MCF 10A (cell line): ENCODE data around the gene SPECC1L. TPM values are rescaled to one million over a fixed set of nuclear protein-coding genes. Genes with fewer than 3 reads are reported as not detected.

Experiments
- BruUV-seq: library from RNA; stranded (reverse); fragments of 400-500 nt; replicated peaks from 2 replicates; lab custom pipeline; 2021; lab: Mats Ljungman, UMichigan
- CTCF ChIA-PET: fragments of 300-600 bp; sonication (Branson Sonifier 250); formaldehyde crosslinking; extraction: SDS; loops from one replicate; lab custom pipeline; 2021; ENCODE audit warnings: antibody characterized with exemption, inconsistent platforms; lab: Yijun Ruan, JAX
- POLR2A ChIA-PET: fragments of 300-600, 350-650 bp; sonication (Branson Sonifier 250); formaldehyde crosslinking; extraction: SDS; loops from one replicate; lab custom pipeline; 2020; ENCODE audit warnings: antibody characterized with exemption, inconsistent platforms; lab: Yijun Ruan, JAX
- DNase-seq: peaks from one replicate; pipeline ENCODE4 v3.0.0-alpha.2; 2018; ENCODE audit not compliant: unreplicated experiment
- H3K27ac Mint-ChIP-seq: one replicate; pipeline ENCODE4 v1.8.0; 2022; ENCODE audit warnings: mild to moderate bottlenecking, low read depth, mixed read lengths; ENCODE audit not compliant: unreplicated experiment
- H3K27me3 Mint-ChIP-seq: one replicate; pipeline ENCODE4 v1.8.0; 2022; ENCODE audit warnings: mixed read lengths; ENCODE audit not compliant: insufficient read depth, unreplicated experiment
- H3K36me3 Mint-ChIP-seq: one replicate; pipeline ENCODE4 v1.8.0; 2022; ENCODE audit warnings: mild to moderate bottlenecking, moderate library complexity, mixed read lengths; ENCODE audit not compliant: insufficient read depth, unreplicated experiment
- H3K4me1 Mint-ChIP-seq: one replicate; pipeline ENCODE4 v1.8.0; 2022; ENCODE audit warnings: mixed read lengths; ENCODE audit not compliant: insufficient read depth, unreplicated experiment
- H3K4me3 Mint-ChIP-seq: one replicate; pipeline ENCODE4 v1.8.0; 2022; ENCODE audit warnings: mild to moderate bottlenecking, moderate library complexity, mixed read lengths; ENCODE audit not compliant: unreplicated experiment
- H3K9me3 Mint-ChIP-seq: one replicate; pipeline ENCODE4 v1.8.0; 2022; ENCODE audit warnings: mixed read lengths; ENCODE audit not compliant: unreplicated experiment
- intact Hi-C: fragments of 100-400 bp; cut with micrococcal nuclease; formaldehyde crosslinking; loops from 2 replicates; pipeline ENCODE4 v1.14.1; 2022
- total RNA-seq: library from RNA; stranded (reverse); gene quantifications from 2 replicates; pipeline ENCODE4 v1.2.3, GENCODE V29; 2022
- TF ChIP-seq, protein P1 (sequence below): fragments of 200-600 bp; IDR thresholded peaks from one replicate; pipeline ENCODE4 v1.8.0; 2022; ENCODE audit warnings: antibody characterized with exemption, mild to moderate bottlenecking; ENCODE audit not compliant: unreplicated experiment

The SPECC1L gene
- total RNA-seq, 1 experiment from 2014 or later = 60.4 TPM

DNA sequence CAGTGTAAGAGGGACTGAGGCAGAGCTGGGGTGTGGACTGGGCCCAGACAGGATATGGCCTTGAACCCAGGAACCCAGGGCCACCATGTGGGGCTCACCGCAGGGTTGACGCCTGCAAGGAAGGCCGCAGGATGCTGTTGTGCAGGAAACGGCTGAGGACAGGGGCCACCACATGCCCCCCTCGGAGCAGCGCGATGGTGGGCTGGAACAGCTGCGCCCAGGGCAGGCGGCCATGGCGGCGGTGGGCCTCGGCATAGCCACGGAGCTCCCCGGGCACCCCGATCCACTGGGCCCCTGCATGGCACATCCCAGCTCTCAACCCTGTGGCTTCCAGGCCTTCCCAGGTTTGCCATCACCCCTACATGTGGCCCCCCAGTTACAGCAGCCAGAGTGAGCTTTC is 37.9 kb upstream of the SPECC1L start:
- intact Hi-C loops = no loop called here
- peaks cover 12% of the 10 kb centered on the region for H3K36me3 Mint-ChIP-seq
- no peak overlapping the region for H3K27ac Mint-ChIP-seq
- no peaks in the 10 kb centered on the region for H3K4me1 Mint-ChIP-seq
- DNase-seq = no peak
- ChIA-PET POLR2A (no interaction called here), CTCF (interaction anchor here (0.6 to 1.5 kb wide), 2 partner anchors 43 to 383 kb away, joined by 3 to 6 read pairs; no protein-coding TSS in a partner anchor)
- TF ChIP-seq, protein P1, sequence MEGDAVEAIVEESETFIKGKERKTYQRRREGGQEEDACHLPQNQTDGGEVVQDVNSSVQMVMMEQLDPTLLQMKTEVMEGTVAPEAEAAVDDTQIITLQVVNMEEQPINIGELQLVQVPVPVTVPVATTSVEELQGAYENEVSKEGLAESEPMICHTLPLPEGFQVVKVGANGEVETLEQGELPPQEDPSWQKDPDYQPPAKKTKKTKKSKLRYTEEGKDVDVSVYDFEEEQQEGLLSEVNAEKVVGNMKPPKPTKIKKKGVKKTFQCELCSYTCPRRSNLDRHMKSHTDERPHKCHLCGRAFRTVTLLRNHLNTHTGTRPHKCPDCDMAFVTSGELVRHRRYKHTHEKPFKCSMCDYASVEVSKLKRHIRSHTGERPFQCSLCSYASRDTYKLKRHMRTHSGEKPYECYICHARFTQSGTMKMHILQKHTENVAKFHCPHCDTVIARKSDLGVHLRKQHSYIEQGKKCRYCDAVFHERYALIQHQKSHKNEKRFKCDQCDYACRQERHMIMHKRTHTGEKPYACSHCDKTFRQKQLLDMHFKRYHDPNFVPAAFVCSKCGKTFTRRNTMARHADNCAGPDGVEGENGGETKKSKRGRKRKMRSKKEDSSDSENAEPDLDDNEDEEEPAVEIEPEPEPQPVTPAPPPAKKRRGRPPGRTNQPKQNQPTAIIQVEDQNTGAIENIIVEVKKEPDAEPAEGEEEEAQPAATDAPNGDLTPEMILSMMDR = no peak
- no peak overlapping the region for H3K4me3 Mint-ChIP-seq
- no peaks in the 10 kb centered on the region for H3K27me3 Mint-ChIP-seq
- H3K9me3 Mint-ChIP-seq = no peaks in the 10 kb centered on the region
- no TSS peak for BruUV-seq

DNA sequence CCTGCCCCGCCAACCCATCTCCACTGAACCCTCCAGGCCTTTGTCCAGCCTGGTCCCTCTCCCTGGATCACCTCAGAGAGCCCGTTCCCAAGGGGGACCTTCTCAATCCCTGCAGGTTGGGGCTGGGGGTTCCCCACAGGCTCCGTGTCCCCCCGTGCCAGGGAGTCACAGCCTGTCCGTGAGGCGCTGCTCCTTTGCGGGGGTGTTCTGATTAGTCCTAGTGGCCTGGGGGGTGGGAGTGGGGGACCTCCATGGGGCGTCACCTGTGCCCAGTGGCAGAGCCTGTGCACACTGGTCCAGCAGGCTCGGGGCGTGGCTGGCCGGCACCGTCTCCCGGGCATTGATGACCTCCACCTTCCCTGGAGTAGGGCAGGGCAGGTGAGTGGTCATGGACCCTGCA is 37.4 kb upstream of the SPECC1L start:
- Mint-ChIP-seq H3K4me1 (no peaks in the 10 kb centered on the region), H3K27ac (no peak overlapping the region), H3K36me3 (peaks cover 12% of the 10 kb centered on the region), H3K4me3 (no peak overlapping the region), H3K27me3 (no peaks in the 10 kb centered on the region), H3K9me3 (no peaks in the 10 kb centered on the region)
- CTCF ChIA-PET = no interaction called here
- TF ChIP-seq, protein P1 = no peak
- DNase-seq = no peak
- no TSS peak for BruUV-seq
- POLR2A ChIA-PET = no interaction called here
- intact Hi-C loops = no loop called here

DNA sequence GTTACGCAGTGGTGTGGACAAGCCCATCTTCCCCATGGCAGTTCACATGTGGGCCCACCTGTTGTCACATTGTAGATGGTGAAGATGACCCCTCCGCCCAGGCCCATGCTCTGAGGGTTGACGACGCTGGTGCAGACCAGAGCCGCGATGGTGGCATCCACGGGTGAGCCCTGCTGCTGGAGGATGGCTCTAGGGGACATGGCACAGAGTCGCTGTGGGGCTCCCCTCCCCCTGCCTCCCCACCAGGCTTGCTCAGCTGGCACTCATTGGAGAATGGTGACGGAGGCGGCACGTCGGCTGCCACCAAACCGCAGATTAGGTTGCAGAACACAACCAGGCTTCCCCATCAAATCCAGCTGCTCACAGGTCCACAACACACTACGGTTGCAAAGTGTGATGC is 36.8 kb upstream of the SPECC1L start:
- no peaks in the 10 kb centered on the region for H3K27me3 Mint-ChIP-seq
- ChIA-PET CTCF (interaction anchor here (0.6 kb wide), 1 partner anchor 100 kb away, joined by 3 read pairs; no protein-coding TSS in a partner anchor), POLR2A (no interaction called here)
- TF ChIP-seq, protein P1 = no peak
- no peak overlapping the region for H3K27ac Mint-ChIP-seq
- H3K4me1 Mint-ChIP-seq = no peaks in the 10 kb centered on the region
- BruUV-seq = no TSS peak
- no peak for DNase-seq
- H3K9me3 Mint-ChIP-seq = no peaks in the 10 kb centered on the region
- intact Hi-C loops = no loop called here
- H3K36me3 Mint-ChIP-seq = peaks cover 12% of the 10 kb centered on the region
- H3K4me3 Mint-ChIP-seq = no peak overlapping the region

DNA sequence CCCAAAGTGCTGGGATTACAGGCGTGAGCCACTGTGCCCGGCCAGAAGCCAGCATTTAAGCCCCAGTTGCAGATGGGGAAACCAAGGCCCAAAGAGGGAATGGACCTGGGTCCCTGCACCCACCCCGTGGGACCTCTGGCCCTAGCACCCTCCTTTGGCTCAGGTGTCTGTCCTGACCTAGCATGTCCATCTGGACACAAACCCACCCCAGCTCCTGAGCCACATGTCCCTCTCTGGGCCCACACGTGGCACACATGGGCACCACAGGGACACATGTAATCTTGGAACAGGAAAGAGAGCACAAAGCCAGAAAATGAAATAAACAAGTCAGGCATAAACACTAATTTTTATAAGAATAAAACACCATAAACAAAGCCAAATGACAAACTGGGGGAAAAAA is 35.3 kb upstream of the SPECC1L start:
- no peak for DNase-seq
- Mint-ChIP-seq H3K4me1 (no peaks in the 10 kb centered on the region), H3K9me3 (no peaks in the 10 kb centered on the region), H3K27me3 (no peaks in the 10 kb centered on the region), H3K27ac (no peak overlapping the region), H3K4me3 (no peak overlapping the region), H3K36me3 (peaks cover 7% of the 10 kb centered on the region)
- ChIA-PET CTCF (no interaction called here), POLR2A (no interaction called here)
- no TSS peak for BruUV-seq
- TF ChIP-seq, protein P1 = no peak
- intact Hi-C loops = no loop called here
